Measurements from ENCODE around the gene B4GALT7. TPM values are rescaled to one million over a fixed set of nuclear protein-coding genes. Genes with fewer than 3 reads are reported as not detected.

The B4GALT7 gene
- polyA plus RNA-seq, 1 donor from 2014 or later, result 60.2 TPM

DNA sequence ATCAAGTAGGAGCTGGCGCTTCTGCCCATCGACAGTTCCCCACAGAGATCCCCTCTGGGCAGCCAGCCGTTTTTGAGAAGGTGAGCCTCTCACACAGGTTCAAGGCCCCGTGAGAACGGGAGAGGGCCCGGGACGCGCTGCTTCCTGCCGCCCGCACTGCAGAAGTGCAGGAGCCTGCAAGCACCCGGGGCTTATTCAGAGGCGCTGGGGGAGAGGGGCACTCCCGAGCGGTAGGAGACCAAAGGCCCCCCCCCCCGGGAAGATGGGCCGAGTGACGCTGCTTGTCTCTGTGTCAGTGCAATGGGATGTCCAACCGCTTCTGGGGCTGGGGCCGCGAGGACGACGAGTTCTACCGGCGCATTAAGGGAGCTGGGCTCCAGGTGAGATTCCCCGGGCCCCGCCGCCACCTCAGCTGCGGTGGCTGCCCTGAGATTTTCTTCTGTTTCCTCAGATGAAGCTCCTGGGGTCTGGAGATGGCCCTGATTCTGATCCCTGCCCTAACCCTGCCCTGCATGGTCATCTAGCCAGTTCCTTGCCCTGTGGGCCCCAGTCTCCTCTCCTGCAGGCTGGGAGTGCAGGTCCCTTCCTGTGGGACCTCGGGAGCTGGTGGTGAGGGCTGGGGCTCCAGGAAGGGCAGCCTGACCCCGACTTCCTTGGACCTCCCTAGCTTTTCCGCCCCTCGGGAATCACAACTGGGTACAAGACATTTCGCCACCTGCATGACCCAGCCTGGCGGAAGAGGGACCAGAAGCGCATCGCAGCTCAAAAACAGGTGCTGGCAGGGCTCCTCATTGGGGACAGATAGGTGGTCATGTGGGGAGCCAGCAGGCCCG is 8.5 kb downstream of the B4GALT7 start:
- no peak overlapping the region for H3K9ac ChIP-seq (ENCODE audit: low read length)
- H3K4me2 ChIP-seq (ENCODE audit: low read length), result no peak overlapping the region
- TF ChIP-seq EP300 (conservative IDR thresholded peaks at IDR 0.05; ENCODE audit: poor library complexity, severe bottlenecking), result no peak
- TF ChIP-seq MXI1 (conservative IDR thresholded peaks at IDR 0.05; ENCODE audit: poor library complexity, severe bottlenecking), result no peak
- TF ChIP-seq SMC3 (conservative IDR thresholded peaks at IDR 0.05; ENCODE audit: poor library complexity), result no peak
- no peak for TF ChIP-seq RAD21 (conservative IDR thresholded peaks at IDR 0.05)
- no peak for TF ChIP-seq TAF1 (IDR thresholded peaks at IDR 0.05; ENCODE audit: low read depth)
- TF ChIP-seq, protein P1, sequence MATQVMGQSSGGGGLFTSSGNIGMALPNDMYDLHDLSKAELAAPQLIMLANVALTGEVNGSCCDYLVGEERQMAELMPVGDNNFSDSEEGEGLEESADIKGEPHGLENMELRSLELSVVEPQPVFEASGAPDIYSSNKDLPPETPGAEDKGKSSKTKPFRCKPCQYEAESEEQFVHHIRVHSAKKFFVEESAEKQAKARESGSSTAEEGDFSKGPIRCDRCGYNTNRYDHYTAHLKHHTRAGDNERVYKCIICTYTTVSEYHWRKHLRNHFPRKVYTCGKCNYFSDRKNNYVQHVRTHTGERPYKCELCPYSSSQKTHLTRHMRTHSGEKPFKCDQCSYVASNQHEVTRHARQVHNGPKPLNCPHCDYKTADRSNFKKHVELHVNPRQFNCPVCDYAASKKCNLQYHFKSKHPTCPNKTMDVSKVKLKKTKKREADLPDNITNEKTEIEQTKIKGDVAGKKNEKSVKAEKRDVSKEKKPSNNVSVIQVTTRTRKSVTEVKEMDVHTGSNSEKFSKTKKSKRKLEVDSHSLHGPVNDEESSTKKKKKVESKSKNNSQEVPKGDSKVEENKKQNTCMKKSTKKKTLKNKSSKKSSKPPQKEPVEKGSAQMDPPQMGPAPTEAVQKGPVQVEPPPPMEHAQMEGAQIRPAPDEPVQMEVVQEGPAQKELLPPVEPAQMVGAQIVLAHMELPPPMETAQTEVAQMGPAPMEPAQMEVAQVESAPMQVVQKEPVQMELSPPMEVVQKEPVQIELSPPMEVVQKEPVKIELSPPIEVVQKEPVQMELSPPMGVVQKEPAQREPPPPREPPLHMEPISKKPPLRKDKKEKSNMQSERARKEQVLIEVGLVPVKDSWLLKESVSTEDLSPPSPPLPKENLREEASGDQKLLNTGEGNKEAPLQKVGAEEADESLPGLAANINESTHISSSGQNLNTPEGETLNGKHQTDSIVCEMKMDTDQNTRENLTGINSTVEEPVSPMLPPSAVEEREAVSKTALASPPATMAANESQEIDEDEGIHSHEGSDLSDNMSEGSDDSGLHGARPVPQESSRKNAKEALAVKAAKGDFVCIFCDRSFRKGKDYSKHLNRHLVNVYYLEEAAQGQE (IDR thresholded peaks at IDR 0.05; ENCODE audit: borderline replicate concordance), result no peak
- no peak for TF ChIP-seq POLR2AphosphoS5 (IDR thresholded peaks at IDR 0.05)
- TF ChIP-seq EZH2 (IDR thresholded peaks at IDR 0.05; ENCODE audit: borderline replicate concordance, insufficient read depth, low read length, poor library complexity, severe bottlenecking), result no peak
- no peak for TF ChIP-seq CTCF (IDR thresholded peaks at IDR 0.05; ENCODE audit: poor library complexity, severe bottlenecking)
- no peaks in the 10 kb centered on the region for H3K27me3 ChIP-seq (ENCODE audit: insufficient read depth, low read depth, low read length)
- no peak overlapping the region for H2AFZ ChIP-seq (ENCODE audit: low read depth, low read length)
- no peak overlapping the region for H3K4me3 ChIP-seq (ENCODE audit: low read length)
- H3K27ac ChIP-seq (ENCODE audit: low read length), result no peak overlapping the region
- no peaks in the 10 kb centered on the region for H3K9me3 ChIP-seq (ENCODE audit: low read length)
- H3K79me2 ChIP-seq (replicated peaks; ENCODE audit: insufficient read depth, low read length), result no peaks in the 10 kb centered on the region
- no peaks in the 10 kb centered on the region for H3K36me3 ChIP-seq (ENCODE audit: insufficient read depth, low read length)
- no peaks in the 10 kb centered on the region for H3F3A ChIP-seq (ENCODE audit: insufficient read depth, low read length, poor library complexity, severe bottlenecking)
- H3K9me2 ChIP-seq (ENCODE audit: insufficient read depth, low read length), result no peaks in the 10 kb centered on the region
- H4K20me1 ChIP-seq (ENCODE audit: insufficient read depth), result no peaks in the 10 kb centered on the region

DNA sequence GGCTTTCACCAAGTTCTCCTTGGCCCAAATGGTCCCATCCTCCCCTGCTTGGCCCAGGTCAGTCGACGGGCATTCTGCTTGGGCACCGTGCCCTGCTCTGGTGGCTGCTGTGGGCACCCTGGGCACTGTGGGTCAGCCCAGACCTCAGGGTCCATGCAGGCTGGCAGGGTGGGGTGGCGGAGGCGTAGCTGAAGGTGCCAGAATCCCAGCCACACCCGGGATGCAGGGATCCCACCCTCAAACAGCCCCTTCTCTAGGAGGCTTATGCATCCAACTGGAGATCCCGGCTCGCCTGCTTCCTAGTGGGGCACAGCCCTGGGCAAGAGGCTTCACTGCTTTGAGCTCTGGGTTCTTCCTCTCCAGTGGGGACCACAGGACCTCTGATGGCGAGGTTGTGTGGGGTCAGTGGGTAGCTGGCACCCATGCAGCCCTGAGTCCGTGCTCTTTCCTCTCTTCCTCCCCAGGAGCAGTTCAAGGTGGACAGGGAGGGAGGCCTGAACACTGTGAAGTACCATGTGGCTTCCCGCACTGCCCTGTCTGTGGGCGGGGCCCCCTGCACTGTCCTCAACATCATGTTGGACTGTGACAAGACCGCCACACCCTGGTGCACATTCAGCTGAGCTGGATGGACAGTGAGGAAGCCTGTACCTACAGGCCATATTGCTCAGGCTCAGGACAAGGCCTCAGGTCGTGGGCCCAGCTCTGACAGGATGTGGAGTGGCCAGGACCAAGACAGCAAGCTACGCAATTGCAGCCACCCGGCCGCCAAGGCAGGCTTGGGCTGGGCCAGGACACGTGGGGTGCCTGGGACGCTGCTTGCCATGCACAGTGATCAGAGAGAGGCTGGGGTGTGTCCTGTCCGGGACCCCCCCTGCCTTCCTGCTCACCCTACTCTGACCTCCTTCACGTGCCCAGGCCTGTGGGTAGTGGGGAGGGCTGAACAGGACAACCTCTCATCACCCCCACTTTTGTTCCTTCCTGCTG is 9.4 kb downstream of the B4GALT7 start:
- Histone ChIP-seq H4K20me1 (ENCODE audit: insufficient read depth) (no peaks in the 10 kb centered on the region), H3K4me3 (ENCODE audit: low read length) (no peak overlapping the region), H3K36me3 (ENCODE audit: insufficient read depth, low read length) (no peaks in the 10 kb centered on the region), H3K79me2 (replicated peaks; ENCODE audit: insufficient read depth, low read length) (no peaks in the 10 kb centered on the region), H3K9me2 (ENCODE audit: insufficient read depth, low read length) (no peaks in the 10 kb centered on the region), H3F3A (ENCODE audit: insufficient read depth, low read length, poor library complexity, severe bottlenecking) (no peaks in the 10 kb centered on the region), H3K27me3 (ENCODE audit: insufficient read depth, low read depth, low read length) (no peaks in the 10 kb centered on the region), H3K27ac (ENCODE audit: low read length) (no peak overlapping the region), H2AFZ (ENCODE audit: low read depth, low read length) (no peak overlapping the region), H3K9me3 (ENCODE audit: low read length) (no peaks in the 10 kb centered on the region), H3K4me2 (ENCODE audit: low read length) (no peak overlapping the region), H3K9ac (ENCODE audit: low read length) (no peak overlapping the region)
- TF ChIP-seq RAD21 (conservative IDR thresholded peaks at IDR 0.05), result no peak
- TF ChIP-seq MXI1 (conservative IDR thresholded peaks at IDR 0.05; ENCODE audit: poor library complexity, severe bottlenecking), result no peak
- TF ChIP-seq POLR2AphosphoS5 (IDR thresholded peaks at IDR 0.05), result no peak
- no peak for TF ChIP-seq TAF1 (IDR thresholded peaks at IDR 0.05; ENCODE audit: low read depth)
- TF ChIP-seq EZH2 (IDR thresholded peaks at IDR 0.05; ENCODE audit: borderline replicate concordance, insufficient read depth, low read length, poor library complexity, severe bottlenecking), result no peak
- TF ChIP-seq SMC3 (conservative IDR thresholded peaks at IDR 0.05; ENCODE audit: poor library complexity), result no peak
- no peak for TF ChIP-seq CTCF (IDR thresholded peaks at IDR 0.05; ENCODE audit: poor library complexity, severe bottlenecking)
- TF ChIP-seq, protein P1 (IDR thresholded peaks at IDR 0.05; ENCODE audit: borderline replicate concordance), result no peak
- no peak for TF ChIP-seq EP300 (conservative IDR thresholded peaks at IDR 0.05; ENCODE audit: poor library complexity, severe bottlenecking)
